Muscle layer of colon (tissue), 2 donors: ENCODE data around the gene PBX4.

Experiments
- H3K27ac ChIP-seq: one replicate; pipeline ENCODE4 v1.7.0; 2013; ENCODE audit warnings: low read depth, mild to moderate bottlenecking, low read length, moderate library complexity
- H3K27me3 ChIP-seq, 2 donors: one replicate each; pipeline ENCODE4 v1.7.0; 2013; ENCODE audit warnings: low read length in 2 of 2, mild to moderate bottlenecking in 2 of 2; ENCODE audit not compliant: insufficient read depth in 2 of 2, control insufficient read depth in 1 of 2
- H3K36me3 ChIP-seq: one replicate; pipeline ENCODE4 v1.7.0; 2013; ENCODE audit warnings: mild to moderate bottlenecking, low read length; ENCODE audit not compliant: insufficient read depth
- H3K4me1 ChIP-seq: one replicate; pipeline ENCODE4 v1.7.0; 2013; ENCODE audit warnings: mild to moderate bottlenecking, low read length; ENCODE audit not compliant: insufficient read depth
- H3K4me3 ChIP-seq, 2 donors: one replicate each; pipeline ENCODE4 v1.7.0; 2013; ENCODE audit warnings: low read length in 2 of 2, low read depth in 1 of 2, mild to moderate bottlenecking in 1 of 2, moderate library complexity in 1 of 2
- H3K9ac ChIP-seq: one replicate; pipeline ENCODE4 v1.7.0; 2013; ENCODE audit warnings: low read length
- H3K9me3 ChIP-seq: one replicate; pipeline ENCODE4 v1.7.0; 2013; ENCODE audit warnings: mild to moderate bottlenecking, low read length
- donor health status: abdominal sarcoma.
- donor health status: Adenocarcinoma of cecum.

The PBX4 gene

GRCh38 chr19:19549804-19550464 lies 68.6 kb downstream of the PBX4 start:
- Histone ChIP-seq H3K9ac (no peak overlapping the region), H3K36me3 (no peaks in the 10 kb centered on the region), H3K27me3 (peaks cover 0 to 42% of the 10 kb centered on the region in 2 donors), H3K9me3 (no peaks in the 10 kb centered on the region), H3K4me1 (no peaks in the 10 kb centered on the region), H3K4me3 (no peak overlapping the region), H3K27ac (no peak overlapping the region)

- H3K27me3 ChIP-seq, result peaks cover 0 to 40% of the 10 kb centered on the region in 2 donors
- no peak overlapping the region for H3K9ac ChIP-seq
- no peak overlapping the region for H3K4me3 ChIP-seq
- no peak overlapping the region for H3K27ac ChIP-seq
- H3K36me3 ChIP-seq, result no peaks in the 10 kb centered on the region
- no peaks in the 10 kb centered on the region for H3K9me3 ChIP-seq
- H3K4me1 ChIP-seq, result no peaks in the 10 kb centered on the region
These were observed 69.3 kb downstream of the PBX4 start for GRCh38 chr19:19548915-19549759.

DNA sequence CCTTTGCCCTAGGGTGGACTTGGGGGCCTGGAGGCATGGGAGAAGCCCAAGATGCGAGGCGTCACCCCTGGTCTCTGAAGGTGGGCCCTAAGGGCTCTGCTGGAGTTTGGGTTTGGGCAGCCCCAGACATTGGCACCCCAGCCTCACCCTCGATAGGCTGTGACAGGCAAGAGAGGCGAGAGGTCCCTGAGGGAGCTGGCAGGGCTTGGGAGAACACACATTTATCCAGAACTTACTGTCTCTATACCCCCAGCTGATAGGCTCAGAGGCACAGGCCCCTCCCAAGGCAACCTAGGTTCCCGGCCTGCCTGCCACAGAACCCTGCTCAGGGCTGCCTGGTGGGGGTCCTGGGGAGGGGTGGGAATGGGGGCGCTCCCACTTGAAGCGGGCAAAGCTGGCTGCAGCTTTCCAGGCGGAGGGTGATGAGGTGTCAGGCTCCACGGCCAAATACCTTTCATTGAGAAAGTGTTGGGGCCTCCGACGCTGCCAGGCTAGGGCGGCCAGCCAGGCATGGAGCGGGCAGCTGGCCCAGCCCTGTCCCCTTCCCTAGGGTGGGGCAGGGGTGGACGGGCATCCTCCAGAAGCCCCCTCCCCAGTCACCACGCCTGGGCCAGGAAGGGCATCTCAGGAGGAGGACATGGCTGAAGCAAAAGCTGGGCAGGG lies 70.7 kb downstream of the PBX4 start:
- Histone ChIP-seq H3K9me3 (no peaks in the 10 kb centered on the region), H3K27ac (no peak overlapping the region), H3K9ac (no peak overlapping the region), H3K36me3 (no peaks in the 10 kb centered on the region), H3K27me3 (peaks cover 0 to 51% of the 10 kb centered on the region in 2 donors), H3K4me1 (no peaks in the 10 kb centered on the region), H3K4me3 (no peak overlapping the region)

DNA sequence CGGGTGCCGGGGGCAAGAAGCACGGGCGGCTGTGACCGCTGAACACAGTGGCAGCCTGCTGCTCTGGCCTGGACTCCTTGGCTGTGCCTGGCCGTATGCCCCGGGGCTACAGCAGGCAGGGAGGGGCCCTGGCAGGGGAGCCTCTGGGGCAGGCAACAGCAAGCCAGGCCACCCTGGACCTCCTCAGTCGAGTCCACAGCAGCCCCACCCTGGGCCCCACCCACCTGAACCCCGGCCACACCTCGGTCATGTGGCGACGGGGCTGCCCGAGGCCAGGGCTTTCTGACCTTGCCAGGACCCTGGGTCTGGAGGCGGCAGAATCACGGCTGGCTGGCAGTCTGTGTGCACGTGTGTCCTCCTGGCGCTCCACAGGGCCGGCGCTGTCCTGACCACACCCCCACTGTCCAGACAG lies 71.7 kb downstream of the PBX4 start:
- Histone ChIP-seq H3K4me1 (no peaks in the 10 kb centered on the region), H3K4me3 (no peak overlapping the region), H3K27ac (no peak overlapping the region), H3K36me3 (no peaks in the 10 kb centered on the region), H3K9ac (no peak overlapping the region), H3K9me3 (no peaks in the 10 kb centered on the region), H3K27me3 (peaks cover 9 to 61% of the 10 kb centered on the region in 2 donors)

- H3K36me3 ChIP-seq, result no peaks in the 10 kb centered on the region
- peaks cover 10% of the 10 kb centered on the region for H3K4me1 ChIP-seq
- H3K9me3 ChIP-seq, result no peaks in the 10 kb centered on the region
- H3K9ac ChIP-seq, result no peak overlapping the region
- H3K27me3 ChIP-seq, result peaks cover 10 to 69% of the 10 kb centered on the region in 2 donors
- H3K4me3 ChIP-seq, result no peak overlapping the region
- H3K27ac ChIP-seq, result no peak overlapping the region
These were observed 72.8 kb downstream of the PBX4 start for GRCh38 chr19:19545707-19546106.

GRCh38 chr19:19544954-19545591 lies 73.4 kb downstream of the PBX4 start:
- Histone ChIP-seq H3K9ac (no peak overlapping the region), H3K4me3 (no peak overlapping the region), H3K9me3 (no peaks in the 10 kb centered on the region), H3K27ac (no peak overlapping the region), H3K4me1 (peaks cover 12% of the 10 kb centered on the region), H3K36me3 (no peaks in the 10 kb centered on the region), H3K27me3 (peaks cover 10 to 70% of the 10 kb centered on the region in 2 donors)

DNA sequence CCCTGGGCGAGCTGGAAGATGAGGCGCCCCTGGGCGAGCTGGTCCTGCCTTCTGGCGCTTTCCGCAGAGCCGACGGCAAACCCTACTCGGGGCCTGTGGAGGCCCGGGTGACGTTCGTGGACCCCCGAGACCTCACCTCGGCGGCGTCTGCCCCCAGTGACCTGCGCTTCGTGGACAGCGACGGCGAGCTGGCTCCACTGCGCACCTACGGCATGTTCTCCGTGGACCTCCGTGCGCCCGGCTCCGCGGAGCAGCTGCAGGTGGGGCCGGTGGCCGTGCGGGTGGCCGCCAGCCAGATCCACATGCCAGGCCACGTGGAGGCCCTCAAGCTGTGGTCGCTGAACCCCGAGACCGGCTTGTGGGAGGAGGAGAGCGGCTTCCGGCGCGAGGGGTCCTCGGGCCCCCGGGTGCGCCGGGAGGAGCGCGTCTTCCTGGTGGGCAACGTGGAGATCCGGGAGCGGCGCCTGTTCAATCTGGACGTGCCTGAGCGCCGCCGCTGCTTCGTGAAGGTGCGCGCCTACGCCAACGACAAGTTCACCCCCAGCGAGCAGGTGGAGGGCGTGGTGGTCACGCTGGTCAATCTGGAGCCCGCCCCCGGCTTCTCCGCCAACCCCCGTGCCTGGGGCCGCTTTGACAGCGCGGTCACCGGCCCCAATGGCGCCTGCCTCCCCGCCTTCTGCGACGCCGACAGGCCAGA lies 74.1 kb downstream of the PBX4 start:
- H3K36me3 ChIP-seq, result no peaks in the 10 kb centered on the region
- H3K27me3 ChIP-seq, result peaks cover 10 to 70% of the 10 kb centered on the region in 2 donors
- H3K4me1 ChIP-seq, result peaks cover 12% of the 10 kb centered on the region
- H3K9me3 ChIP-seq, result no peaks in the 10 kb centered on the region
- no peak overlapping the region for H3K4me3 ChIP-seq
- no peak overlapping the region for H3K9ac ChIP-seq
- H3K27ac ChIP-seq, result no peak overlapping the region

DNA sequence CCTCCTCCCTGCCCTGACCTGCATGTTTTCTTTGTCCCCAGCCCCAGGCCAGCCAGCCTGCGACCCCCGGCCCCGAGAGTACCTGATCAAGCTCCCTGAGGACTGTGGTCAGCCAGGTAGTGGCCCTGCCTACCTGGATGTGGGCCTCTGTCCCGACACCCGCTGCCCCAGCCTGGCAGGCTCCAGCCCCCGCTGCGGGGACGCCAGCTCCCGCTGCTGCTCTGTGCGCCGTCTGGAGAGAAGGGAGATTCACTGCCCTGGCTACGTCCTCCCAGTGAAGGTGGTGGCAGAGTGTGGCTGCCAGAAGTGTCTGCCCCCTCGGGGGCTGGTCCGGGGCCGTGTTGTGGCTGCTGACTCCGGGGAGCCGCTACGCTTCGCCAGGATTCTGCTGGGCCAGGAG lies 74.8 kb downstream of the PBX4 start:
- Histone ChIP-seq H3K9me3 (no peaks in the 10 kb centered on the region), H3K27me3 (peaks cover 10 to 72% of the 10 kb centered on the region in 2 donors), H3K36me3 (no peaks in the 10 kb centered on the region), H3K4me3 (no peak overlapping the region), H3K27ac (no peak overlapping the region), H3K4me1 (peaks cover 16% of the 10 kb centered on the region), H3K9ac (no peak overlapping the region)

- Histone ChIP-seq H3K36me3 (no peaks in the 10 kb centered on the region), H3K27ac (no peak overlapping the region), H3K4me1 (peaks cover 21% of the 10 kb centered on the region), H3K9me3 (no peaks in the 10 kb centered on the region), H3K27me3 (peaks cover 10 to 73% of the 10 kb centered on the region in 2 donors), H3K4me3 (no peak overlapping the region), H3K9ac (no peak overlapping the region)
These were observed 75.4 kb downstream of the PBX4 start for GRCh38 chr19:19543101-19543500.

- Histone ChIP-seq H3K4me3 (no peak overlapping the region), H3K27ac (no peak overlapping the region), H3K9ac (no peak overlapping the region), H3K36me3 (no peaks in the 10 kb centered on the region), H3K4me1 (peaks cover 26% of the 10 kb centered on the region), H3K27me3 (peaks cover 15 to 74% of the 10 kb centered on the region in 2 donors), H3K9me3 (no peaks in the 10 kb centered on the region)
These were observed 76.0 kb downstream of the PBX4 start for GRCh38 chr19:19542507-19542906.
